GM18520 (cell line): ENCODE measurements around the gene NUP133.
A peak's percentile ranks its signal among the peaks of the same experiment; 100 is the strongest.
"Not testable (repeated sequence)": the region's sequence is repeated elsewhere in the genome, so short reads cannot be mapped to it uniquely, and the experiment has no call there.

Experiments
- ATAC-seq: cut with Tn5 transposase; IDR thresholded peaks from one replicate; pipeline ENCODE4 v1.9.1; 2021; ENCODE audit not compliant: unreplicated experiment

NUP133 gene

GRCh38 chr1:229509576-229509975 lies 1.4 kb upstream of the NUP133 start:
- ATAC-seq, result no peak

GRCh38 chr1:229508823-229509337 lies 739 bp upstream of the NUP133 start:
- ATAC-seq, result no peak

DNA sequence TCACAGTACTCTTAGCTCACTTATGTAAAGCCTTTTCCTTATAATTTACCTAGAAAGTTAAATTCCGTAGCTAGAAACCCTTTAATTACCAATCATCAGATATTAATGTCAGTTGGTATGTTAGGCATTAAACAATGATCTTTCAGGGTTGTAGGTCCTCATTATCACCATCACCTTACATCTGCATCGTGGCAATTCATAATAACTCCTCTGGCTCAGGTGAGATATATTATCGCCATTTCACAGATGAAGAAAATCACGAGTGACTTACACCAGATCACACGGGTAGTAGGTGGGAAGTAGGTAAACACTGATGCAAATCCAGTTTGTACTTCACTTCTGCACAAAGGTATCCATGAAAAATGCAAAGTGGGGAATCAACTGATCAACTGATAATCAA lies 639 bp downstream of the NUP133 start:
- peak; percentile 4 for ATAC-seq

DNA sequence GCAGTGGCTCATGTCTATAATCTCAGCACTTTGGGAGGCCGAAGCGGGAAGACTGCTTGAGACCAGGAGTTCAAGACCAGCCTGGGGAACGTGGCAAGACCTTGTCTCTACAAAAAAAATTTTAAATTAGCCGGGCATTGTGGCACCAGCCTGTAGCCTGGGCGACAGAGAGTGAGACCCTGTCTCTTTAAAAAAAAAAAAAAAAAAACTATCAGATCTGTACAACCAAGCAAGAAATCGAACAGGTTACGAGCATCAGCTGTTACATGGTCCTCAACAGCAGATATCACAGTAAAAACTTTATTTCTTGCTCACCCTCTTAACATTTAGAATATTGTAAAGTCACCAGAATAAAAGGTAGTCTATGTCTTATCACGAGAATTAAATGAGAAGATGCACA lies 1.5 kb downstream of the NUP133 start:
- no peak for ATAC-seq

DNA sequence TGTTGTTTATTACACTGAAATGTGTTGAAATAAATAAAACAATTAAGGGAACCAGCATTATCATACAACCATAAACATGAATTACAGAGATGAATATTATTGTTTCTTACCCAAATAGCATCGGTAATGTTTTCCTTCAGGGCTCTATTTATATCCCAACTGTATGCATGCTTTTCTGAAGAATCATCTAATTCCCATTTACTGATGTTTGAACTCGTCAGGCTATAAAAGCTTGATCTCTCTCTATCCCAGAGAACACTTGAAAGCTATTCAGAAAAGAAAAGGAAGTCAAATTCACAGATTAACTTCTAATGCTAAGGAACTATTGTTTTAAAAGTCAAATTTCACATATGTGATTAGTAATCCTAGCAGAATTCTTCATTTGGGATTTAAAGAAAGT lies 12.4 kb downstream of the NUP133 start:
- no peak for ATAC-seq

DNA sequence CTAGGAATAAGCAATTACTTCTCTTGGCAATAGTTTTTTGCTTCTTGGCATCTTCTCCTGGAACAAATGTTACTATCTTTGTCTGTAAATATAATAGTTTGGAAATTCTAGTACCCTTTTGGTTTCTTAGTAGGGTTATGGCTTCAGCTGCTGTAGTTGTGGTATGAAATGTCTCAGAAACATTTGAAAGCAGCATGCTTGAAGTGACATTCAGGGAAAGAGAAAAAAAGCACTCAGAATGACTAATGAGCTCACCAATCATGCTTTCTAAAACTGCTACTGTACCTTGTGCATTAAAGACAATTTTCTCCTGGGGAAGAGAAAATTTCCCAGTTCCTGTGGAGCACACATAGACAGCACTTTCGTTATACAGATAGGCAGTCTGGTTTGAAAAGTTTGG lies 21.0 kb downstream of the NUP133 start:
- no peak for ATAC-seq

- no peak for ATAC-seq
These were observed 22.8 kb downstream of the NUP133 start for GRCh38 chr1:229485318-229485717.

GRCh38 chr1:229482511-229482910 lies 25.6 kb downstream of the NUP133 start:
- ATAC-seq, result no peak

DNA sequence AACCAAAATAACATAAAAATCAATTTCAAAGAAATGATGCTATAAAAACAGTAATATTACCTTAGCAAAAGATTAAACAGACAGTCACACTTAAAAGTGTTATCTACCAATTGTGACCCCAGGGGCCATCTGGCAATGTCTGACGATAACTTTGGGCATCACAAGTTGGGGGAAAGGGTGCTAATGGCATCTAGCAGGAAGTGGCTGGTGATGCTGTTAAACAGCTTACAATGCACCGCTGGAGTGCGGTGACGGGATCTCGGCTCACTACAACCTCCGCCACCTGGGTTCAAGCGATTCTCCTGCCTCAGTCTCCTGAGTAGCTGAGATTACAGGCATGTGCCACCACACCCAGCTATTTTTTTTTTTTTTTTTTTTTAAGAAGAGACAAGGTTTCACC lies 27.6 kb downstream of the NUP133 start:
- no peak for ATAC-seq

- ATAC-seq, result no peak
These were observed 28.3 kb downstream of the NUP133 start for GRCh38 chr1:229479660-229480399.

DNA sequence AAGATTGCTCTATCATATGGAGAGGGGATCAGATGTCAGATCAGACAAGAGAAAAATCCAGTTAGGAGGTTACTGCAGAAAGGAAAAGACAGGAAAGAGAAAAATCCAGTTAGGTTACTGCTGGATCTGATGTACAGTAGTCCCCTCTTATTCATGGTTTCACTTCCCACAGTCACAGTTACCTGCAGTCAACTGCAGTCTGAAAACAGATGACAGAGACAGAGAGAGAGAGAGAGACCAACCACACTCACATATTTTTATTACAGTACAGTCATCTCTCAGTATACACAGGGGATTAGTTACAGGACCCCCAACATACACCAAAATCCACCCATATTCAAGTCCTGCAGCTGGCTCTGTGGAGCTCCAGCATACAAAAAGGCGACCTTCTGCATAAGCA lies 29.3 kb downstream of the NUP133 start:
- ATAC-seq, result peak; percentile 66

- ATAC-seq, result not testable (repeated sequence)
These were observed 32.3 kb downstream of the NUP133 start for GRCh38 chr1:229475859-229476258.

GRCh38 chr1:229474509-229474908 lies 33.6 kb downstream of the NUP133 start:
- ATAC-seq, result no peak

DNA sequence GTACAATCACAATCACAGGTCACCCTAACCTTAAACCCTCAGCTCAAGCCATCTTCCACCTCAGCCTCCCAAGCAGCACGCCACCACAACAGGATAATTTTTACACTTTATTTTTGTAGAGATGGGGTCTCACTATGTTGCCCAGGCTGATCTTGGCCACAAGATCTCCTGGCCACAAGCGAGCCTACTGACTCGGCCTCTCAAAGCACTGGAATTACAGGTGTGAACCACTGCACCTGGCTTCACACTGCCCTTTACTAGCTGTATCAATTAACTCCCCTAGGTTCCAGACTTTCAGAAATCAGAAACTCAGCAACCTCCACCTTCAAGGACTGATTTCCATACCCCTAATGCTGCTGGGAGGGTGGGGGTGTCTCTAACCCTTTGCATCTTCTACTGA lies 37.0 kb downstream of the NUP133 start:
- ATAC-seq, result no peak

DNA sequence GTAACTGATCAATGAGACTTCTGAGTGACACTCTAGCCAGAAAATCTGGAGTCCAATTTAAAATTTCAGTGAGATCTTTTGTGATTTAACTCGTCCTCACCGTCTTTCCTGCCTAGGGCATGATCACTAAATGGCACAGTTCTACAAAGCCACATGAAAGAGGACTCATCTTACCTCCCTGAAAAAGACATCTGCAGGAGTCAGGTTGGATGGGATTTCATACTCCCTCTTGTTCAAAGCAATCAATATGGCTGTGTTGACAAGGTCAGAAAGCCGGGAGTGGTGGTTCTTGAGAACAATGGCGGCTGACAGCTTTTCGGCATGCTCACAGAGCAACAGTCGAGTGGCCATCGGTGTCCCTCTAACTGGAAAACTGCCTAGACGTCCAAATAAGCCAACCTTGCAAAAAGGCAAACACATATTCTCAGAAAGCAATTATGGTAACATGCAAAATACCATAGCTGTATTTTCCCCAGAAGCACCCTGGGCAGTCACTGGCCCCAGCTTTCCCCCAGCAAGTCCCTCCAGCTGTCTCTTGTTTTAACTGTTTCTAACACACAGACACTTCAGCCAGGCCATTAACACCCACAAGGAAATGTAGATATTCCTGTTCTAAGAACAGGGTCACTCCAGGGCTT lies 37.6 kb downstream of the NUP133 start:
- no peak for ATAC-seq

GRCh38 chr1:229466887-229467286 lies 41.3 kb downstream of the NUP133 start:
- ATAC-seq, result no peak

- no peak for ATAC-seq
These were observed 43.5 kb downstream of the NUP133 start for GRCh38 chr1:229464672-229465071.

- no peak for ATAC-seq
These were observed 47.0 kb downstream of the NUP133 start for GRCh38 chr1:229461032-229461668.

- no peak for ATAC-seq
These were observed 48.3 kb downstream of the NUP133 start for GRCh38 chr1:229459815-229460214.

GRCh38 chr1:229457436-229457835 lies 50.7 kb downstream of the NUP133 start:
- no peak for ATAC-seq

DNA sequence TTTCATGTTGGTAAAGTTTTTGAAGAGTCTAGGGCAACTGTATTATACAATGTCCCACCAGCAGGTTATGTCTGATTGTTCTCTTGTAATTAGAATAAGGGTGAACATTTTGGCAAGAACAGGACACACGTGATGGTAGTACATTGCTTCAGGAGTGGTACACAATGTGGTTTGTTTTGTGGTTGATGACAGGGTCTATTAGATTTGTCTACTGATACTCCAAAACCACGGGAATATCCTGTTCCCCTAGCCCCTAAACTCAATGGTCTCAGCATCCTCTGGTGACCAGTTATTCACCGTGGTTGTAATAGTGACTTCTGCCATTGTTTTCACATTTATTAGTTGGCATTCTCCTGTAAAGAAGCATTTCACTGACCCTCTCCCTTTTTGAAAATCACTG lies 52.1 kb downstream of the NUP133 start:
- no peak for ATAC-seq

- ATAC-seq, result no peak
These were observed 54.1 kb downstream of the NUP133 start for GRCh38 chr1:229454056-229454455.
